COLO668 (cell line): ENCODE measurements around the gene SMOC2.
A peak's percentile ranks its signal among the peaks of the same experiment; 100 is the strongest.

Experiments used
- DNase-seq: peaks from one replicate; lab custom pipeline; 2025; ENCODE audit not compliant: unreplicated experiment; lab: John Stamatoyannopoulos, UW

Gene SMOC2

GRCh38 chr6:168641446-168641845 is 200.5 kb downstream of the SMOC2 start:
- DNase-seq, result no peak

DNA sequence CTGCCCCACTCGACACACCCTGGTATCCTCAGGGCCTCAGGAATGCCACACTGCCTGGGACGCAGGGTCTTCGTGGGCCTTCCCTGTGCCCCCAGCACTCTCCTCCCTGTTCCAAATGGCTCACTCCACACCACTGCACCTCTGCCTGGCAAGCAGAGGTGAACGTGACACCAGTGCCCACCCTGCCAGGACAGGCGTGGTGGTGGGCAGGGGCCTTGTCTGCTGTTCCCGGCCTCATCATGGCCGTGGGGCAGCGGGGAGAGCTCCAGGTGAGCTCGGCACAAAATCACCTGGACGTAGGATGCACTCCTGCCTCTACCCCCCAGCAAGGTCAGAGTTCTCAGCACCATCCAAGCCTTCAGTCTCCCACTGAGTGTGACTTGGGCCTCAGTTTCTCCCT is 202.4 kb downstream of the SMOC2 start:
- DNase-seq, result no peak

DNA sequence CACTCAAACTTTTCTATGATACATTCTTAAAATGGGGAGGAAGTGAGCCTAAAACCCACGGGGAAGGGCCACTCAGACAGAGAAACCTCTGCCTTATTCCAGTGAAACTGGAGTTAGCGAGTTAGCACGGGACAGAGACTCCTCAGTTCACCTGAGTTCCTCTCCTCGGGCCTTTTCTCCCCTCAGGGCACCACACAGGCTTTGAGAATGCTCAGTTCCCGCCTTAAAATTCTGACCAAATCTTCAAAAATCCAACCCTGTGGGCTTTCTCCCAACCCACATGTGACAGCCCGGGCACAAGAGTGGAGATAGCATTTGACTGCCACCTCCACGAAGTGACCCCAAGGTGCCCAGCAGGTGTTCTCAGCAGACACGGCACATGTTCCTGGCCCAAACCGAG is 204.3 kb downstream of the SMOC2 start:
- no peak for DNase-seq

DNA sequence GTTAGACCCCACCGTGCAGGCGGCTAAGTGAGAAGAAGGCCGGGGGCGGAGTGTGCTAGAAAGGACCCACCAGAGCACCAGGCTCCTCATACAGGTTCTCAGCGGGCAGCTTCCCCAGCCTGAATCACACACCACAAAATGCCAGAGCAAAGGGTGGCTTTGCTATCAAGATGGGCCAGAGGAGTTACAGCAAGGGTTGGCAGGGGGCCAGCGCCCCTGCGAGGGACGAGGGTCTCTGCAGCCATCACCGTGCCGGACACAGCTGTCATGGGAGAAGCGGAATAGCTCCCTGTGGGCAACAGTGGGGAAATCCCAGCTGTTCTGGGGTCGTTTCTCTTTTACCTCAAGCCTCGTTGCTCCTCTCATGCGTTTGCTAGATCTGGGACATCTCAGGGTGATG is 206.3 kb downstream of the SMOC2 start:
- no peak for DNase-seq

DNA sequence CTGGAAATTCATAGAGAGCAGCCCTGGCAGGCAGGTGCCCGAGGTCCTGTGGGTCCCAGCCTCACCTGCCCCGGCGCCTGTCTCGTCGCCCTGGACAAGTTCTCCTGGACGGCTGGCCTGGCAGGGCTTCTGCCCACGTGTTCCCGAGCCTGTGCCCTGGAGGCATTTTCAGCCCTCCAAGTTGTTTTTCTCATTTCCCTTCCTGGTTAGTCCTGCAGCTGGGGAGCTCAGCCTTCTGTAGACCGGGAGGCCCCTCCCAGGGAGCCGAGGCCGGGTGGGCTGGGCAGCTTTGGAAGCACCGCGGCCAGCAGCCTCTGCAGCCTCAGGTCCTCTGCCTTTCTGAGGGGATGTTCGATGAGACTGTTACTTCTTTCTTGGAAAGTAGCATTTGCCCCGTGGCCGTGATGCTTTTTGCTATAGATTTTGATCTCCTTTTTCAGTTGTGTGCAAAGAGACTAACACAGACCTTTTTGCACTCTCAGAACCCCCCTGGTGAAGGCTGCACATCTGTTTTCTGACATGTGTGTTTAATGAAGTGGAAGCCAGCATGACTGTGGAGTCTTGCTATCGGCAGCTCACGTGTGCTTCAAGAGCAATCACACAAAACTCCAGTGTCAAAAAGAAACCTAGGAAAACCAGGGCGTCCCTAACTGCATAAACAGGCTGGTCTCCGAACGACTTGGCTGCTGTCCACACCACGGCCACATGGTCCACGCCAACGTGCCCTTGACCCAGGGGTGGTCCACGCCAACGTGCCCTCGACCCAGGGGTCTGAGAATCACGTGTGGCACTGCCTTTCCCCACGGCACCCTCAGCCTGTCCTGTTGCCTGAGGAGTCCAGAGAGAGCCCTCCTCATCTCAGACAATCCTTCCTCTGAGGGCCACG is 207.5 kb downstream of the SMOC2 start:
- peak; percentile 85 for DNase-seq

DNA sequence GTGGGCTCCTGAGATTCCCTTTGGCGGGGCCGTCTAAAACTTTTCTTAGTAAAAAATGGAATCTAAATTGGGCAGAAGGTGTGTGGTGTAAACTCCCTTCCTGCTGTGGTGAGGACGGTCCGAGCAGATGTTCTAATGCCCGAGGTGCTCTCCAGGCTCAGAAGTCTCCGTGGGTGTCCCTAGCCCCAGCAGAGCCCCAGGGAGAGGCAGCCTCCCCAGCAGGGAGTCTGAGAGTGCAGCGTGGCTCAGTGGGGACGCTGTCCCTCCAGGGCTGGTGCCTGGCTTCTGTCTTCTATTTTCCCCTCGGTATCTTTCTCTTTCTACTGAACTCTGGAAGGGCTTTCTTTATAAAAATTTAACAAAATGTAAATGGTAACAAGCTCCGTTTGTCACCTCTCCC is 208.2 kb downstream of the SMOC2 start:
- no peak for DNase-seq

GRCh38 chr6:168650671-168651111 is 209.7 kb downstream of the SMOC2 start:
- no peak for DNase-seq

DNA sequence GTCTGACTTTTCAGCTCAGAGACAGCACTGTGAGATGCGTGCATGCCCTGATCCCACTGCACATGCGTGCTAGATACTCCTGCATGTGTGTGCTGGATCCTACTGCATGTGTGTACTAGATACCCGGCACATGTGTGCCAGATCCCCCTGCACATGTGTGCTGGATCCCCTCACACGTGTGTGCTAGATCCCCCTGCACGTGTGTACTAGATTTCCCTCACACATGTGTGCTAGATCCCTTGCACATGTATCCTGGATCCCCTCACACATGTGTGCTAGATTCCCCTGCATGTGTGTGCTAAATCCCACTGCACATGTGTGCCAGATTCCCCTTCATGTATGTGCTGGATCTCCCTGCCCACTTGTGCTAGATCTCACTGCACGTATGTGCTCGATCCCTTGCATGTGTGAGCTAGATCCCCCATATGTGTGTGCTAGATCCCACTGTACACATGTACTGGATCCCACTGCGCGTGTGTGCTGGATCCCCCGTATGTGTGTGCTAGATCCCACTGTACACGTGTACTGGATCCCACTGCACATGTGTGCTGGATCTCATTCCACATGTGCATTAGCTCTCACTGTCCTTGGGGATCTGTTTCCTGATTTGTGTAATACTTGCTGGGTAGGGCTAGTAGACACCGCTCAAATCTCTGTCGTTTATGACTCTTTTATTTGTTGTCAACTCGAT is 214.6 kb downstream of the SMOC2 start:
- DNase-seq, result no peak

- no peak for DNase-seq
Measured at GRCh38 chr6:168658059-168658458, 217.1 kb downstream of the SMOC2 start.

DNA sequence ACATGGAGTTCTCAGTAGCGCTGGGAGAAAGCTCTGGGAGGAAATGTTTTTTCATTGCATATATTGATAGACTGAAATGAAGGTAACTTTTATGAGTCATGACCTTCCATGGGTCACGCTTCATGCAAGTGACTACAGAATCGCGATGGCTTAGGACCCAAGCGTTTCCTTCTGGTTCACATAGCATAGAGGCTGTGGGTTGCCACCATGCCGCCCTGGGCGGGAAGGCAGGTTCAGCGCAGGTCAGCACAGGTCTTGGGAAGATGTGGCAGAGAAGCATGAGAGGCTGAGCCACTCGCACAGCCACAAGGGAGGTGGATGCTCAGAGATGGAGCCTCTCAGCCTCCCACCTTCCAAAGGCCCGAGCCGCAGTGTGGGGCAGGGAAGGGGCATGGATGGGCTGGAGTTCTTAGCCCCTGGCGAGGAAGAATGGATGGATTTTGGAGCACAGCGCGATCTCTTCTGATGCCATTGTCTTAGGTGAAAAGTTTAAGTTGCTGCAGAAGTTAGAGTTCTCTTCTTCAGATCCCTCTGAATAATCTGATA is 219.5 kb downstream of the SMOC2 start:
- no peak for DNase-seq

DNA sequence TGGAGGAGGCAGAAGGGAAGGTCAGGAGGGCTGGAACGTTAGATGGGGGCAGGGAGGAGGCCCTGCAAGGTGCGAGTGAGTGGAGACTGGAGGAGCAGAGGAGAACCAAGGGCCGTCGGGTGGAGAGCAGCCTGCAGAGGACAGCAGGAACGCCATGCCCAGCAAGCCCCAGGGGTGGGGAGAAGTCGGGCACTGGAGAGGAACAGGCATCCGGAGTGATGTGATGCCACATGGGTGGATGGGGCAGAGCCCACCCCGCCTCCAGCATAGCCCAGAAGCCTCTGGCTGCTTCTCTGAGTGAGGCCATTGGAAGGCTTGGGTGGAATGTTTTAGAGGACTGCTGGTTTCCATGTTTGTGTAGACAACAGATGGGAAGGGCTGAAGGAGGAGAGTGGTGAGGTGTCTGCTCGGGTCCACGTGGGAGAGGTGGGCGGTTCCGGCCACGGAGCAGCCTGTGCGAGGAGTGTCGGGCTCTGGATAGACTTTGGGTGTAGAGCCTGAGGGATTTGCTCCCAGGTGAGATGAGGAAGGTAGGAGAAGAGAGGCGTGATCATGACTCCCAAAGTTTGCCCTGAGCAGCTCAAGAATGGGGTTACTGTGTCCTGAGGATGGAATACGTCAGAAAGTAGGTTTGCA is 221.4 kb downstream of the SMOC2 start:
- no peak for DNase-seq

DNA sequence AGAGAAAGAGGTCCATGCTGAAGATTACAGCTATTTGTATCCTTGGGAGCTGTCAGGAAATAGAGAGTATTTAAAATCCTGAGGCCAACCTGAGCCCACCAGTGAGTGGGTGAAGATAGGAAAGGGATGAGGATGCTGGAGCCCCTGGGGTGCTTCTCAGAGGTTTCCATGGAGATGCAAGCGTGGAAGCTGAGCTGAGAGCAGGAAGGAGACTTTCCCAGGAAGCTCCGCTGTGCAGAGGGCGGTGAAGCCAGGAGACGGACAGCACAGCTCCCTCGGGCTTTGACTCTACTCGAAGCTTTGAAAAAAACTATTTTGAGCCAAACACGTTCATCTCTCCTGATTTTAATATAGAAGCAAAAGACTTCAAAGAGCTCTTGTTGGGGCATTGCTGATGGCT is 222.1 kb downstream of the SMOC2 start:
- DNase-seq, result no peak

DNA sequence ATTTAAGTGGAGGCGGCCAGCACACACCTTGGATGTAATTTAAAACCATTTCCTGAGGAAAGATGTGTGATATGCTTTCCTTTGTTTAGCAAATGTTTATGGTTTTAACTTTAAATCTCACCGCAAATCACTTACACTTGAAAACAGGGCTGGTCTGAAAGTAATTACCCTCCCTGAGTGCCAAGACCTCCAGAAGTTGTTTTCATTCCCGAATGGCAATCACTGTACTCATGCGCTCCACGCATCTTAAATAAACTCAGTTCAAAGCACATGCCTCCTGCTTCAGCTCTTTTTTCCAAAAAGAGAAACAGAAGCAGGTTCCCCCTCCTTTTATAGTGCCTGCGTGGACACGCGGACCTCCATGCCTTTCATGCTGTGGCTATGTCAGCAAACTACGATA is 224.0 kb downstream of the SMOC2 start:
- DNase-seq, result no peak

DNA sequence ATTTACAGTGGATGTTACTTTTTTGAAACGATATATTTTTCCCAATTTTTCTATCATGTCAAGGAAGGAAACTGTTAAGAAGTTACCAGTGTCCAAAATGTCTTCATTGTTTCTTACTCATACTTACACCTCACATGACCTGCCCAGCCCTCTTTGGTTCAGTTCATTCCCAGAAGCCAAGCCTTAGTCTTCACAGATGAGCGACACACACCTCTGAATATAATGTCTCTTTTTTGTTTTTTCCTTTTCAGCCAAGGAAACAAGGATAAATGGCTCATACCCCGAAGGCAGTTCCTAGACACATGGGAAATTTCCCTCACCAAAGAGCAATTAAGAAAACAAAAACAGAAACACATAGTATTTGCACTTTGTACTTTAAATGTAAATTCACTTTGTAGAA is 225.2 kb downstream of the SMOC2 start:
- DNase-seq, result no peak

GRCh38 chr6:168666699-168667427 is 225.9 kb downstream of the SMOC2 start:
- no peak for DNase-seq

DNA sequence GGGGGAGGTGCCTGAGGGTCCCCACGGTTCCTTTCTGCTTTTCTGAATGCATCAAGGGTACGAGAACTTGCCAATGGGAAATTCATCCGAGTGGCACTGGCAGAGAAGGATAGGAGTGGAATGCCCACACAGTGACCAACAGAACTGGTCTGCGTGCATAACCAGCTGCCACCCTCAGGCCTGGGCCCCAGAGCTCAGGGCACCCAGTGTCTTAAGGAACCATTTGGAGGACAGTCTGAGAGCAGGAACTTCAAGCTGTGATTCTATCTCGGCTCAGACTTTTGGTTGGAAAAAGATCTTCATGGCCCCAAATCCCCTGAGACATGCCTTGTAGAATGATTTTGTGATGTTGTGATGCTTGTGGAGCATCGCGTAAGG is 226.4 kb downstream of the SMOC2 start:
- no peak for DNase-seq

- no peak for DNase-seq
Measured at GRCh38 chr6:168670401-168670985, 229.5 kb downstream of the SMOC2 start.

DNA sequence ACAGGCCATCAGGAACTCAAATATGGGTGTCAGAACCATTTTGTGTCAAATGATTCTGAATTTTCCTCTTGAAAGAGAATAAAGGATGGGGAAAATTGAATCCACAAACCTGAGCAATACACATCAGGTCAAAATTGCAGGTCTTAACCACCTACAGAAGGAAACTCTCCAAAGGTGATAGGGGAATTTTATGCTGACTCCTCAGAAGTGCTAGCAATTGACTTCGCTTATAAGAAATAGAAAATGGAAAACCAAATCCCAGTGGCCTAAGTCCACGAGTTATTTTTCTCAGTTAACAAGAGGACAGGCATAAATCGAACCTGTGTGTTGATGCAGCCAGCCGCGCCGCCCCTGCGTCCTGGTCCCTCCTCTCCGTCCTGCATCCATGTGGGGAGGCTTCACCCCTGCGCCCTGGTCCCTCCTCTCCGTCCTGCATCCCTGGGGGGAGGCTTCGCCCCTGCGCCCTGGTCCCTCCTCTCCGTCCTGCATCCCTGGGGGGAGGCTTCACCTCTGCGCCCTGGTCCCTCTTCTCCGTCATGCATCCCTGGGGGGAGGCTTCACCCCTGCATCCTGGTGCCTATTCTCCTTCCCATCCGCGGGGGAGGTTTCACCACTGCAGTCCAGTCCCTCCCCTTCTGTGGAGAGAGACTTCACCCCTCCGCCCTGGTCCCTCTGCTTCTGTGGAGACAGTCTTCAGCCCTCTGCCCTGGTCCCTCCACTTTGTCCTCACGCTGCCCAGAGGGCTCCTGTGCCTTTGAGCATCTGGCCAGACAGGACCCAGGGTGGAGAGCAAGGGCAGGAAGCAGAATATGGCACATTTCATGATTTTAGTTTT is 230.3 kb downstream of the SMOC2 start:
- DNase-seq, result no peak

DNA sequence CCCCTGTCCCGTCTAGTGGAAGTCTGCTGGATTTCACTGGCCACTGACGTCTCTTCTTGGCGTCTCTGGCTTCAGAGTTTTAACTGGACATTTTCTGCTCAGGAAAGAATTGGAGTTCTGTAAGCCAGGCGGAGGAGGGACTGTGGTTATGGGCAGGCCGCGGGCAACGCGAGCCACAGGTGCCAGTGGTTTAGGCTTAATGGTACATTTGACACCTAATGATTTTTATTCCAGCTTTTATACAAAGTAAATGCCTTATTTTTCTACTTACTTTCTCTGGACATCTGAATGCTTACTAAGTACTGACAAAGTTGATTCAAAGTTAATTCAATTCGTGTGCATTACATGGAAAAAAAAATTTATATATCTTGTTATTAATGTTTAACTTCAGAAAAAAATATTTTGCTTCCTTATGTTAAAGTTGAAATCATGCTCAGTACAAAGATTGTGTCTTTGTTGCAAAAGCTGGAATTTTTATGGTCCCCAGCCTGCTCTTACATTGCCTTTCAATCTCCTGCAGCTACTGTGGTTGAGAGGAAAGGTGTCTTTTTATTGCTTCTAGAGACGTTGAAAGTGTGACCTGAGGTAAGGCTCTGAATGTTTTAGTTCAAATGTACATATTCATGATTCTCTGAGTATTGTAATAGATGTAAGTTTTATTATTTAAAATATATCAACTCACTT is 231.0 kb downstream of the SMOC2 start:
- DNase-seq, result no peak
